Stimulated activated CD8-positive, alpha-beta memory T cell treated with anti-CD3 and anti-CD28 coated beads, Interleukin-7, amount 100 ng/mL, for 1 hour (primary cell): ENCODE measurements around the gene SLC38A5.

Experiments
- DNase-seq, 2 donors: peaks; one replicate each; pipeline ENCODE4 v3.0.0-alpha.2; 2020; ENCODE audit warnings: low read depth in 2 of 2

Gene SLC38A5

DNA sequence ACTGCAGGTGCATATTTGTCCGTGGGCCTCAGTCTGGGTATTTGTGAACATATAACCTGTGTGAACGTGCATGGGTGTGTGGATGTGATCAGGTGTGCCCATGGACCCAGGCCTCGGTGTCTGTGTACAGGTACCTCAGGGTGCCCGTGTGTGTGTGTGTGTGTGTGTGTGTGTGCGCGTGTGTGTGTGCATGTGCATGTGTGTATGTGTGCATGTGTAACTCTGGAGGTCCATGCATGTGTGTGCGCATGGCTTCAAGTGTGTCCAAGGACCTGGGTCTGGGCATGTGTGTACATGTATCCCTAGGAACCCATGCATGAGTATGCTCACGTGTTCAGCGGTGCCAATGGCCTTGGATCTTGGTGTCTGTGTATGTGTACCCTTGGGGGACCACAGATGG, 21.7 kb upstream of the SLC38A5 start:
- DNase-seq = no peak

DNA sequence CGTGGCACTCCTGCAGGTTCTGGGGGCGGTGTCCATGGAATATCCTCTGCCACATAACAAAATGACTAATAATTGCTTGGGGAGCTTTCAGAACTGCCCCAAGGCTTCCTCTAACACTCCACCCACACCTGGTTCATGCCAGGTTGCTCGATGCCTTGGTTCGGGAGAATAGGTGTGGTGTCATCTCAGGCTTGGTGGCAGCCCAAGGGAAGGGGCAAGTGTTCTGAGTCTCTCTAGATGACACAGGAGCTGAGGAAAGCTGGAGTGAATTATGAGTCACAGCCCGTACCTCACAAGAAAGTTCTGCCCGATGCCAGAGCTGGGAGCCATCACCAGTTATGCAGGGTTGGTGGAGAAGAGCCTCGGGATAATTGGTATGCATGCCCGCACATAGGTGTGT, 20.6 kb upstream of the SLC38A5 start:
- no peak for DNase-seq

DNA sequence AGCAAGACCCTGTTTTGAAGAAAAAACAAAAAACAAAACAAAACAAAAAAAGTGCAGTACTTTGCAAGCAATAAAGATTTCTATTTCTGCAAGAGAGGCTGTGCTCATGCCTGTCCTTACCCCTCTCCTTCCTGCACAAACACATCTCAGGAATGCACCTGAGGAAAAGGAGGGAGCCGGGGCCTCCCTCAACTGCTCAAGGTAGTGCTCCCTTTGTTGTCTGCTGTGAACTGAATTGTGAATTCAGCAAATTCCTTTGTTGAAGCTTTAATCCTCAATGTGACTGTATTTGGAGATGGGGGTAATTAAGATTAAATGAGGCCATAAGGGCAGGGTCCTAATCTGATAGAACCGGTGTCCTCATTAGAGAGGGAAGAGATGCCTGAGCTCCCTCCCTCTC, 19.8 kb upstream of the SLC38A5 start:
- DNase-seq = no peak

DNA sequence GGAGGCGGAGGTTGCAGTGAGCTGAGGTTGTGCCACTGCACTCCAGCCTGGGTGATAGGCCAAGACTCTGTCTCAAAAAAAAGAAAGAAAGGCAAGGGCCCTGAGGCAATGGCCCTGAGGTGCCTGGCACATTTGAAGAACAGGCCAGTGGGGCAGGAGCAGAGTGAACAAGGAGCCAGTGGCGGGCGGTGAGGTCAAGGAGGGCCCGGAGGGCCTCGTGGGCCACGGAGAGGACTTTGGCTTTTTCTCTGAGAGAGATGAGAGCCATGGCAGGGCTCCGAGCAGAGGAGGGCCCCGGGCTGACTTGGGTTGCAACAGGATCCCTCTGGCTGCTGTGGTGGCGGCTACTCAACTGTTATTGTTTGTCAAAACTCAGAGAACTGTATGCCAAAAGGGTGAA, 19.2 kb upstream of the SLC38A5 start:
- DNase-seq = no peak

DNA sequence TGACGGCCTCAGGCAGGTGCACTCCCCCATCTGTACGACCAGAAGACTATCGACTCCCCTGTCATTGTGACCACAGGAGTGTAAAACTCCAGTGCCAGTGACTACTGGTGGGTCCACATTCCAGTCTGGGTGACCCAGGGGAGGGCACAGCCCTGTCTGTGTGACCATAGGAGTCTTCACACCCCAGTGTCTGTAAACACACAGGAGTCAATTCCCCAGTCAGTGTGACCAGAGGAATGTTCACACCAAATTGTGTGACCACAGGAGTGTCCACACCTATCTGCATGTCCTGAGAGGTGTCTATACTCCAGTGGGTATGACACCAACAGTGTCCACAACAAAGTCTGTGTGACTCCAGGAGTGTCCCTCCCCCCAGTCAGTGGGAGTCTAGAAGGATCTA, 18.0 kb upstream of the SLC38A5 start:
- DNase-seq = no peak

DNA sequence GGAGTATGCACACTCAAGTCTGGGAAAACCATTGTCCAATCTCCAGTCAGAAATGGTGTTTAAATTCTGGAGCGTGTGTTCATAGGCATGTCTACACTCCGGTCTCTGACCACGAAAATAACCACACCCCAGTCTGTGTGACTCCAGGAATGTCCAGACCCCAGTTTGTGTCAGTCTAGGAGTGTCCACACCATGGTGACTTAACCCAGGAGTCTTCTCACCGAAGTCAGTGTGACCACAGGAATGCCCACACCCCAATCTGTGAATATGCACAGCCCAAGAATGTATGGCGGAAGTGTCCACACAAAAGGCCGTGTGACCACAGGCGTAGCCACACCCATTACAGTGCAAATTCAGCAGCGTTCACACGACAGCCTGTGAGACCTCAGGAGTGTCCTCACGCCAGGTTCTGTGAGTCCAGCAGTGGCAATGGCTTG, 17.3 kb upstream of the SLC38A5 start:
- DNase-seq = no peak

DNA sequence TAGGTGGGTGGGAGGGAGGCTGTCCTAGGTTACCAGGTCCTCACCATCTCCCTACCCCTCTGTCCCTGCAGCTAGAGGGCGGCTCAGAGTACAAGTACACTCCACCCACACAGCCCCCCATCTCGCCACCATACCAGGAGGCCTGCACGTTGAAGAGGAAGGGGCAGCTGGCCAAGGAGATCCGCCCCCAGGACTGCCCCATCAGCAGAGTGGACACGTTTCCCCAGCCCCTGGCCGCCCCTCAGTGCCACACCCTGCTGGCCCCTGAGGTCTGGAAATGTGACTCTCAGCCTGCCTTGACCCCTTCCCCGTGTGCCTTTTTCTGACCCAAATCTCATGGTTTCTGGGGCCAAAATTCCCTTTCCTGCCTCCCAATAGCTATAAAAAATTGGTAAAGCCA, 12.5 kb upstream of the SLC38A5 start:
- no peak for DNase-seq

DNA sequence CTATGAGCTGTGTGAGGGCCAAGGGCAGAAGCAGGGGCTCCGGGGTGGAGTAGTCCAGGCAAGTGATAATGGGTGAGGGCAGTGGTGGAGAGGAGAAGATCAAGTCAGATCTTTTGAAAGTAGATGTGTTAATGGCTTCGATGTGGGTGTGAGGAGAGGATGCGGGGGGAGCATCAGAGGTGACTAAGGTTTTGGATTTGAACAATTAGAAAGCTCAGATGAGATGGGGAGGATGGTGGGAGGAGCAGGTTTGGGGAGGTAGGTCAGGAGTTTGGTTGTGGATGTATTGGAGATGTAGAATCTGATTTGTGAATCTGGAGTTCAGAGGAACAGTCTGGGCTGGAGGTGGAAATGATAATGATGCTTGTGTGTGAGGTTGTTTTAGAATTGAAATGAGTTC, 10.5 kb upstream of the SLC38A5 start:
- no peak for DNase-seq

DNA sequence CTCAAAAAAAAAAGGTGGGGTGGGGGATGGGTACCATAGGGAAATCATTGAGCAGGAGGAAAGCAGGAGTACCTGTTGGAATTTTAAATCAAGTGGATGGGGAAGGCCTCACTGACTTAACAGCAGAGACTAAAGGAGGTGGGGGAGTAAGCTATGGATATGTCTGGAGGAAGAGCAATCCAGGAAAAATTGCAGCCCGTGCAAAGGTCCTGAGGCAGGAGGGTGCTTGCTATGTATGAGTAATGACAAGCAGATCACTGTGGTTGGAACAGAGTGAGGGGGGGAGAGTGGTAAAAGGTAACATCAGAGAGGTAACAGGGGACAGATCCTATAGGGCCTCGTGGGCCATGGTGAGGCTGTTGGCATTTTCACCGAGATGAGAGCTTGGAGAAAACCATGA, 10.1 kb upstream of the SLC38A5 start:
- DNase-seq = no peak

DNA sequence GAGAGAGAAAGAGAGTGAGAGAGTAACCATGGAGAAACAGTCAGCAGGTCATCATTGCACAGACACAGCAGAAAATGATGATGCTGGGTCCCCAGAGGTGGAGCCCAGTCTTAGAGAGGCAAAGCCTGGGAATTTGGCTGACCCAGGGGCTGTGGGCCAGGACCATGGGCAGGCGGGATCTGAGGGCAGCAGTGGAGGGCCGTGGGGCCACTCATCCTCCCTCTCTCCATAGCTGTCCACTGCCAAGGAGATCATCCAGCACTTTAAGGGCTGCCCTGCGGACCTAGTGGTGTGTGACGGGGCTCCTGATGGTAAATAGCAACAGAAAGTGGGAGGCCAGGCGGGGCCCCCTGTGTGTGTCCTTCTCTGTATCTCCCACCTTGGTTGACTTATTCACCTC, 8.7 kb upstream of the SLC38A5 start:
- no peak for DNase-seq

DNA sequence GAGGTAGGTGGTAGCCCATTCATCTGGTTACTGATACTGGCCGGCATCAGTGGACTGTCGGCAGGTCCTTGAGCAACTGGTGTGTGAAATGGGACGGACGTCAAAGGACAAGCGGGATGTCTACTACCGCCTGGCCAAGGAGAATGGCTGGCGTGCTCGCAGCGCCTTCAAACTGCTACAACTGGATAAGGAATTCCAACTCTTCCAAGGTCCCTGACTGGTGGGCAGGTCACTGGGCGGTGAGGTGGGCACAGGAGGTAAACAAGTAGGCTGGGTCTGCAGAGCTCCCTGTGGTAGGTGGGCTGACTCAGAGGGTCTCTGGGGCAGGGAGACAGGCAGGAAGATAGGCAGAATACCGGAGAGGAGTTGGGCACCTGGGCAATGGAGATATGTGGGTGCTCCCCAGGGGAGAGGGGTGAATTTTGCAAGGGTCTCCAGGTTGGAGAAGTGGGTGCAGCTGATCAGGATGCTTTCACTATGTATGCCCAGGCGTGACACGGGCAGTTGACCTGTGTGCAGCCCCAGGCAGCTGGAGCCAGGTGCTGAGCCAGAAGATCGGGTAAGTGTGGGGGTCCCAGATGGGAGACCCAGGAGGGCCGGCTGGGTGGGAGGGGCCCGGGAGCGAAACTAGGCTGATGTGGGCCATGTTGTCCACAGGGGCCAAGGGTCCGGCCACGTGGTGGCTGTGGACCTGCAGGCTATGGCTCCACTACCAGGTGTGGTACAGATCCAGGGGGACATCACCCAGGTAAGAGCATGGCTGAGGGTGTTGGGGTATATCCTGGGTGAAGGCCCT, 8.1 kb upstream of the SLC38A5 start:
- no peak for DNase-seq

DNA sequence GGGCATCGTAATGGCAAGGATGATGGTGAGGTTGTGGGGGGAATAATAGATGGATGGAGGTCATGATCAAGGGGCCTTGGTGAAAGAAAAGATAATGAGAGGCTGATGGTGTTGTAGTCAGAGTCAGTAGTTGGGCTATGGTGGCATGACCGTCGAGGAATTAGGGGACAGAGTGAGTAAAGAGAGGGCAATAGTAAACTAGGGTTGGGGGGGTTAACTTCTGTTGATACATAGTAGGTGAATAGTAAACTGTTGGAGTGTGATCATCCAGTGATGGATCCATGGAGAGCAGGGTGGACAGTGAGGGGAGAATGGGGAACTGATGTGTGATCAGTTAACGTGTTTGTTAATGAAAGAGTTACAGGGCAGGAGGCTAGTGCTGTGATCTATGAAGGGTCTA, 6.9 kb upstream of the SLC38A5 start:
- no peak for DNase-seq

DNA sequence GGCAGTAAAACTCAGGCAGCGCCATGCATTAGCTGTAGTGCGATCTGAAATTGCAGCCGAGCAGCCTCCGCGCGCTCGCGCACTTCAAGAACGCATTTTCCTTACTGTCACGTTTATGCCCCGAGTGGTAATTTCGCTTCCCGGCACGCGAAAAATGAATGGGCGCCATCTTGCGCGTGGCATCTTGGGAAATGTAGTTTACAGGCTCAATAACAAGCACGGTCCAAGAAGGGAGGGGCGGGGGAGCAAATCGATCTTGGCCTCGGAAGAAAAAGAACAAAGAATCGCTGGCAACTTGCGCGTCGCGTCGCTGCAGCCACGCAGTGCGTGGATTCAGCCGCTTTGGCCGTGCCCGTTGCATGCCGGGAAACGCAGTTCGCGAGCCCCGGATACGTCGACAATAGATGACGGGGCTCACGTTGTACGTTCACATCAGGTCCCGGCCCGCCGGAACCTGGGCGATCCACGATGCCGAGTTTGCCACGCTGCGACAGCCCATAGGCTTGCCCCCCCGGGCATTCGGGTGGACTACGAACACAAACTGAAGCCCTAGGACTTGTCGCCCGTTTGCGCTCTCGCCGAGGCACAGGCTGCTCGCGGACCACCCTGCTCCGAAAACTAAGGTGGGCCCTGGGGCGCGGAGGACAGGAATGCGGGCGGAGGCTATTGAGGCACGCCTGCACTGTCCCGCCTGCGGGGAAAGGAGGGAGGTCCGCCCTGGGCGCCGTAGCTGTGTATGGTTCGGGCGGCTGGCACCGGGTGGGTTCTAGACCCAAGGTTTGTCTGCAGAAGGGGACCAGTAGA, 5.9 kb upstream of the SLC38A5 start, which contains the start of gene FTSJ1:
TSS of gene FTSJ1 (plus strand) at position 426 of the 804 bp plus-strand sequence. CDS start 1,849 bp downstream, outside the sequence.
- DNase-seq = peak; percentile 66 to 70

DNA sequence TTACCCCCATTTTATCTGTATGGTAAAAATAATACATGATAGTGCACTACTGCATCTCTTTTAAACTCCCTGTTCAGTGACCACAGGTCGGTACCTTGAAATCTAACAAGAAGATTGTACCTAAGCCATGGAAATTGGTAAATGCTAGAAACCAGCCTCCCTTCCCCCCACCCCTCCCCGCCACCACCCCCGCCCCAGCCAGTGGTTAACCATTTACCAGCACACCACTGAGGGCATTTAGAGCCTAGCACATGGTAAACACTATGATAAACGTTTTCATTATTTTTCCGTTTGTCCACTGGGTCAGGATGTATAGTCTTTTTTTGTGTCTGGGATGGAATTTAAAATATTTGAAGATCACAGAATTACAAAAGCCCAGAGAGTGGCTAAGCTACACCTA, 5.2 kb upstream of the SLC38A5 start:
- no peak for DNase-seq

DNA sequence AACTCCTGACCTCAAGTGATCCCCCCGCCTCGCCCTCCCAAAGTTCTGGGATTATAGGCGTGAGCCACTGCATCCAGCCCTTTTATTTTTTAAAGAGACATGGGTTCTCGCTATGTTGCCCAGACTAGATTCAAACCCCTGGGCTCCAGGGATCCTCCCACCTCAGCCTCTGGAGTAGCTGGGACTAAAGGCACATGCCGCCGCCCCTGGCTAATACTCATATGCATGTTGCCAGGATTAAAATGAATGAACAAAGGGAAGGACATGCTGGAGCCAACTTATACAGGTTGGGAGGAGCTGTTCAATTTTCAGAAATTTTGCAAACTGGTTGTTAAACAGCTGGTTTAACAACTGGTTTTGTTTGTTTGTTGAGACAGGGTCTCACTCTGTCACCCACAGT, 4.5 kb upstream of the SLC38A5 start:
- no peak for DNase-seq

DNA sequence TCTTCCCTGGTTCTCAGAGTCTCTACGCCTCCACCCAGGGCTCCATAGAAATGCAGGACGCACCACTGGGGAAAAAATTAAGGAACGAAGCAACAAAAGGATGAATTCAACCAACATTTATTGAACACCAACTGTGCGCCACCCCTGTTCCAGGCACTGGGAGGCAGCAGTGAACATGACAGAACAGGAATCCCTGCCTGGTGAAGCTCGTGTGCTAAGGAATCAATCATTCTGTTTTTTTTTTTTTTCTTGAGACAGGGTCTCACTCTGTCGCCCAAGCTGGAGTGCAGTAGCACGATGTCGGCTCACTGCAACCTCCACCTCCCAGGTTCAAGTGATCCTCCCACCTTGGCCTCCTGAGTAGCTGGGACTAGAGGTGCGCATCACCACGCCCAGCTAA, 4.1 kb upstream of the SLC38A5 start:
- DNase-seq = no peak

DNA sequence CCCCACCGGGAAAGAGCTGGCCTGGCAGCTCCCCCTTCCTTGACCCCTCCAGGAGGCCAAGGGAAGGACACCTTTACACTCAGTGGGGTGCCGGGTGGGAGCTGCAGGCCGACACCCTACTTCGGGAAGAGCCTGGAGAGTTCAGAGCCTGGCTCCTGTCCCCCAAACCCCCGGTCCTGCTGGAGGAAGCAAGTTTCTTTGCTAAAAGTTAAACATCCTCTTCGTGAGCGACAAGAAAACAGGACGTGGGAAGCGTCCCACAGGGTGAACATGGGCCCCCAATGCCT, 3.6 kb upstream of the SLC38A5 start:
- DNase-seq = no peak

DNA sequence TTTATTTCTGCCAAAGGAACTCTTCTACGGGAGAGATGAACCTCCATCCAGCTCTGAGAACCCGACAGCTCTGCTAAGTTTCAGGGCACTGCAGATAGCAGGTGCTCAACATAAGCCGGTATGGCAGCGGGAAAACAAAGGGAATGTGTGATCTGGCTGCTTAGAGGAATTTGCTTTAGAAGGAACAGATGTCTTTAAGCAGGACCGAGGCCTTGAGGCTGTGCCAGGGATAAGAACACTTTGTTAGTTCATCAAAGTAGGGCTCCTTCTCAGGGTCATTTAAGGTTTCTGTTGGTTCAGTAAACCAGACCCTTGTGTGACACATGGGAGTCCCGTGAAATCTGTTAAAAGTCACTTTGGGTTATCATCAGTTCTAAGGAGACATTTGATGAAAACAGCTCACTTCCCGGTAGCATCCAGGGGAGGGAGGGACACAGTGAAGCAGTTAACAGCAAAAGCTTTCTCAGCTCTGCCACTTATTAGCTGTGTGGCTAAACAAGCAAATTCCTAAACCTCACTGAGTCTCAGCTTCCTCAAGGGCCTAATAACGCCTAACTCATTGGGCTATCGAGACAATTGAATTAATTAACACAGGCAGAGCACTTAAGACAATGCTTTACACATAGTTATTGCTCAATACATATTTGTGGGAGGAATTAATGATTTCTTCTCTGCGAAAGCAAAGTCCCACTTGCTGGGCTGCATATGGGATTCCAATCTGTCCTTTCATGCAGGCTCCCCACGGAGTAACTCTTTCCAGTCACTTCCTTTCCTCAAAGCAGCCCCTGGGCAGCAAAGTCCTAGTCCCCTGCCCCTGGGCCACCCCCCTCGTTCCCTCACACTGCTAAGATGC, 3.0 kb upstream of the SLC38A5 start:
- no peak for DNase-seq

DNA sequence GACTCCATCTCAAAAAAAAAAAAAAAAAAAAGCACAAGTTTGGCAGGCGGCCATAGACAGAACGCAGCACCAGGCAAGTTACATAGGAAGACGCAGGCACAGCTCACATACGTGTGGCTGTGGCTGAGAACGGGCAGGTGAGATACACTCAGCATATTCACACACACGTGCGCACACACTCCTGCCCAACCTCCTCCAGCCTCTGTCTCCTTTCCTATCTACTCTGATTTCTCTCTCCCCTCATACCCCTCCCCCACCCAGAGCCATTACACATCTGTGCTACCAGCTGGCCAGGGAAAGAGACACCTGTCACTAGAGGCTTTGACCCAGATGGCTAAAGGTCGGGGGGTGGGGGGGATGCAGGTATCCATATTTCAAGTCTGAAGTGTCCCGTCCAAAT, 2.2 kb upstream of the SLC38A5 start:
- DNase-seq = no peak

DNA sequence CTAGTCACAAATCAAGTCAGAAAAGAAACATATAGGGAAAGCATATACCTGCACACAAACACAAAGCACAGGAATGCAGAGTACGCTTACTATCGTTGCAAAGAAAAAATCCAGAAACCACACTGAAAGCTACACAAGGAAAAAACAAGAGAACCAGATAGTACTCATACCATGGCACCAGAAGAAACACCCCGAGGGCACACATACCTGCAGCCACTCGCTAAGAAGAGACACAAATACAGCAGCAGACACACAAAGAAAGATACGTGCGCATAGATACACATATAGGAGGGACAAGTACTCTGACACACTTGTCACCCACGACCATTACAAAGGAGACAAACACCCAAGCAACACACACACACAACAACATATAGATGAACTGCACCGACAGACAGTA, 1.4 kb upstream of the SLC38A5 start:
- no peak for DNase-seq

DNA sequence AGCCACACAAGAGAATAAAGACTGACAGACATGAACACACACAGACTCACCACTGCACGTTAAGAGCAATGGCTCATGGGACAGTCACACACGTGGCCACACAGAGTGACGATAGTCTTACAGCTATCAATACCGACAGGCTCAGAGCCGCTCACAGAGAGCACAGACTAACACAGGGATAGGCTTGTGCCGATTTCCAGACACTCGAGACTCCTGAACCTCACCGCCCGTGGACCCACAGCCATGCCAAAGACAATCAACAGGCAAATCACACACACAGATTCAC, 716 bp upstream of the SLC38A5 start:
- no peak for DNase-seq
